Endothelial cell of umbilical vein (primary cell): ENCODE data around the gene ANO1. TPM values are rescaled to one million over a fixed set of nuclear protein-coding genes. Genes with fewer than 3 reads are reported as not detected.

Experiments used
- BruUV-seq: library from RNA; stranded (reverse); fragments of 400-500 nt; replicated peaks from 2 replicates; lab custom pipeline; 2021; lab: Mats Ljungman, UMichigan
- CTCF ChIA-PET: fragments of 300-600, 350-600 bp; sonication (Branson Sonifier 250); formaldehyde crosslinking; loops from one replicate; lab custom pipeline; 2021; ENCODE audit warnings: antibody characterized with exemption, inconsistent platforms; lab: Charles Lee
- POLR2A ChIA-PET: fragments of 300-600, 350-600 bp; sonication (Branson Sonifier 250); formaldehyde crosslinking; loops from one replicate; lab custom pipeline; 2021; ENCODE audit warnings: antibody characterized with exemption, inconsistent platforms; lab: Charles Lee
- DNase-seq: peaks from one replicate; pipeline ENCODE4 v3.0.0-alpha.2; 2011; ENCODE audit warnings: low read depth, low spot score
- FAIRE-seq: peaks from 2 replicates; lab custom pipeline; 2011; peaks lifted over from hg19 to GRCh38; lab: Jason Lieb, UNC
- H2AFZ ChIP-seq: 2 replicates; pipeline ENCODE4 v1.6.0; 2012; ENCODE audit warnings: low read depth, low read length, control low read depth, inconsistent platforms
- H3K27ac ChIP-seq: 2 replicates; pipeline ENCODE4 v1.5.1; 2011; ENCODE audit warnings: low read depth, mild to moderate bottlenecking, control low read depth, low read length, moderate library complexity; ENCODE audit not compliant: insufficient read depth
- H3K27me3 ChIP-seq, 2 experiments: 2 replicates each; pipeline versions ENCODE4 v1.6.0 to v1.6.1; 2011; ENCODE audit warnings: low read length in 2 of 2, mixed read lengths in 1 of 2; ENCODE audit not compliant: control insufficient read depth in 2 of 2, insufficient read depth in 2 of 2
- H3K36me3 ChIP-seq, 2 experiments: 2 replicates in 1 of 2; 3 replicates in 1 of 2; pipeline ENCODE4 v1.5.1; 2011; ENCODE audit warnings: low read length in 2 of 2, mild to moderate bottlenecking in 1 of 2, moderate library complexity in 1 of 2; ENCODE audit not compliant: control insufficient read depth in 2 of 2, insufficient read depth in 2 of 2; ENCODE audit errors: extremely low read depth in 1 of 2
- H3K4me1 ChIP-seq: 3 replicates; pipeline ENCODE4 v1.5.1; 2011; ENCODE audit warnings: mild to moderate bottlenecking, low read length; ENCODE audit not compliant: control insufficient read depth, insufficient read depth; ENCODE audit errors: extremely low read depth
- H3K4me2 ChIP-seq: 2 replicates; pipeline ENCODE4 v1.6.1; 2011; ENCODE audit warnings: low read length, control low read depth, mixed read lengths; ENCODE audit not compliant: insufficient read depth
- H3K4me3 ChIP-seq, 3 experiments: fragments of 200-600 bp in 1 of 3; sonication (generic), shearing (Covaris generic) in 1 of 3; replicated peaks in 1 of 3; 2 replicates each; pipeline ENCODE4 v1.5.1; 2011 to 2016; ENCODE audit warnings: control low read depth in 3 of 3, low read length in 3 of 3, mild to moderate bottlenecking in 2 of 3, inconsistent platforms in 1 of 3, low read depth in 1 of 3, moderate library complexity in 1 of 3; ENCODE audit not compliant: insufficient read depth in 1 of 3
- H3K79me2 ChIP-seq: 2 replicates; pipeline ENCODE4 v1.6.0; 2012; ENCODE audit warnings: low read length, inconsistent platforms; ENCODE audit not compliant: control insufficient read depth, insufficient read depth
- H3K9ac ChIP-seq: replicated peaks from 2 replicates; pipeline ENCODE3; 2011; ENCODE audit warnings: low read length, control low read depth; ENCODE audit not compliant: insufficient read depth; ENCODE audit errors: extremely low read depth
- H3K9me1 ChIP-seq: replicated peaks from 3 replicates; pipeline ENCODE4 v1.6.0; 2011; ENCODE audit warnings: mild to moderate bottlenecking, low read length; ENCODE audit not compliant: control insufficient read depth, insufficient read depth; ENCODE audit errors: extremely low read depth
- H3K9me3 ChIP-seq: replicated peaks from 2 replicates; pipeline ENCODE4 v1.5.1; 2012; ENCODE audit warnings: low read length, inconsistent platforms; ENCODE audit not compliant: control insufficient read depth, insufficient read depth
- H4K20me1 ChIP-seq: replicated peaks from 2 replicates; pipeline ENCODE3; 2011; ENCODE audit warnings: mild to moderate bottlenecking, low read length; ENCODE audit not compliant: control insufficient read depth, insufficient read depth; ENCODE audit errors: extremely low read depth
- FOS ChIP-seq: IDR thresholded peaks from 2 replicates; pipeline ENCODE4 v1.6.1; 2011; ENCODE audit warnings: mild to moderate bottlenecking, low read length, moderate library complexity, borderline replicate concordance; ENCODE audit not compliant: insufficient read depth
- GATA2 ChIP-seq: IDR thresholded peaks from 2 replicates; pipeline ENCODE4 v1.7.0; 2011; ENCODE audit warnings: low read depth, mild to moderate bottlenecking, moderate library complexity, mixed read lengths, low read length; ENCODE audit not compliant: insufficient read length, insufficient read depth
- JUN ChIP-seq: IDR thresholded peaks from 2 replicates; pipeline ENCODE4 v1.6.1; 2011; ENCODE audit warnings: borderline replicate concordance, low read depth; ENCODE audit not compliant: insufficient read length, insufficient read depth
- MAX ChIP-seq: IDR thresholded peaks from 2 replicates; pipeline ENCODE4 v1.6.1; 2011; ENCODE audit not compliant: insufficient read depth, insufficient read length
- MYC ChIP-seq: IDR thresholded peaks from one replicate; pipeline ENCODE4 v1.6.1; 2011; ENCODE audit warnings: mild to moderate bottlenecking, low read depth, low read length
- POLR2A ChIP-seq: IDR thresholded peaks from 2 replicates; pipeline ENCODE4 v1.6.1; 2012; ENCODE audit warnings: low read depth, mild to moderate bottlenecking, control low read depth, low read length
- POLR2AphosphoS5 ChIP-seq: IDR thresholded peaks from 2 replicates; pipeline ENCODE4 v1.6.1; 2012; ENCODE audit warnings: low read depth, mild to moderate bottlenecking, control low read depth, low read length, moderate library complexity; ENCODE audit not compliant: insufficient read depth
- dilution Hi-C: fragments of 300-500 bp; cut with MboI; formaldehyde crosslinking; loops from one replicate; pipeline ENCODE4 v1.15.0; 2019; ENCODE audit warnings: low sequenced_read_pairs; ENCODE audit not compliant: extremely low pct_ligation_motif_present
- intact Hi-C: fragments of 100-400 bp; cut with micrococcal nuclease; formaldehyde crosslinking; loops from one replicate; pipeline ENCODE4 v1.10.0; 2022
- polyA plus RNA-seq, 4 experiments: library from polyadenylated mRNA; depleted of rRNA in 3 of 4; stranded (reverse) in 3 of 4; unstranded in 1 of 4; fragments of >200 nt; gene quantifications; 2 replicates each; pipeline versions ENCODE4 v1.2.1 to v1.2.3, GENCODE V29; 2011 to 2012; ENCODE audit warnings: missing spikeins in 1 of 4
- total RNA-seq: library from RNA; stranded (reverse); gene quantifications from 2 replicates; pipeline ENCODE4 v1.2.3, GENCODE V29; 2021
- TF ChIP-seq, protein P1 (sequence below), 2 donors: IDR thresholded peaks; 1 replicate in 1 of 2; 2 replicates in 1 of 2; pipeline ENCODE4 v1.5.1; 2011; ENCODE audit warnings: low read length in 2 of 2, mild to moderate bottlenecking in 2 of 2, moderate library complexity in 2 of 2, control low read depth in 1 of 2, inconsistent platforms in 1 of 2, low read depth in 1 of 2; ENCODE audit not compliant: insufficient read depth in 1 of 2; ENCODE audit errors: extremely low read depth in 1 of 2

The ANO1 gene
- total and polyA plus RNA-seq, 2 donors (not counting 3 experiments of a cell fraction or from before 2014, with no cell fraction given) = 0.03 to 0.40 TPM

DNA sequence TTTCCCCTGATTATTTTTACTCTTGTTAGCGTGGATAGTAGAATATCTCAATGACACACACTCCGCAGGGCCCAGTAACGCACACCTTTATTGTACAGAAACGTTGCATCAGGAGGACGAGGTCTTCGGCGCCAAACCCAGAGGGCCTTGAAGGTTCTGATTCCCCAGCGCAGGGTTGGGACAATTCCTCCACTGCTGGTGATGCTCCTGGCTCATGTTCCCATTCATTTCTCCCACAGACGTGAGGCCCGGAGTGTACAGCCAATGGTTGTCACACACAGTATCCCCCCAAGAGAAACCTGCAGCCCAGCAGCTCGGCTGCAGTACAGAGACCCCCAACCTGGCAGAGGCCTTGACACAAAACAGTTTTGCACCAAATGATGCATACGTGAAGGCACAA, 6.1 kb upstream of the ANO1 start:
- Histone ChIP-seq H3K9ac (no peak overlapping the region), H2AFZ (no peak overlapping the region), H3K4me1 (peaks cover 17% of the 10 kb centered on the region), H3K4me2 (no peak overlapping the region), H3K4me3 (no peak overlapping the region), H3K79me2 (no peaks in the 10 kb centered on the region), H3K9me1 (no peaks in the 10 kb centered on the region), H3K27me3 (peaks cover 9 to 10% of the 10 kb centered on the region in 2 experiments), H4K20me1 (no peaks in the 10 kb centered on the region), H3K27ac (no peak overlapping the region), H3K36me3 (no peaks in the 10 kb centered on the region), H3K9me3 (no peaks in the 10 kb centered on the region)
- ChIA-PET CTCF (interaction anchor here (0.7 to 2.6 kb wide), 2 partner anchors 120 to 153 kb away, joined by 3 to 14 read pairs; no protein-coding TSS in a partner anchor), POLR2A (no interaction called here)
- TF ChIP-seq MAX (no peak), JUN (no peak), POLR2A (no peak), MYC (no peak), FOS (no peak), POLR2AphosphoS5 (no peak), GATA2 (no peak)
- TF ChIP-seq, protein P1, sequence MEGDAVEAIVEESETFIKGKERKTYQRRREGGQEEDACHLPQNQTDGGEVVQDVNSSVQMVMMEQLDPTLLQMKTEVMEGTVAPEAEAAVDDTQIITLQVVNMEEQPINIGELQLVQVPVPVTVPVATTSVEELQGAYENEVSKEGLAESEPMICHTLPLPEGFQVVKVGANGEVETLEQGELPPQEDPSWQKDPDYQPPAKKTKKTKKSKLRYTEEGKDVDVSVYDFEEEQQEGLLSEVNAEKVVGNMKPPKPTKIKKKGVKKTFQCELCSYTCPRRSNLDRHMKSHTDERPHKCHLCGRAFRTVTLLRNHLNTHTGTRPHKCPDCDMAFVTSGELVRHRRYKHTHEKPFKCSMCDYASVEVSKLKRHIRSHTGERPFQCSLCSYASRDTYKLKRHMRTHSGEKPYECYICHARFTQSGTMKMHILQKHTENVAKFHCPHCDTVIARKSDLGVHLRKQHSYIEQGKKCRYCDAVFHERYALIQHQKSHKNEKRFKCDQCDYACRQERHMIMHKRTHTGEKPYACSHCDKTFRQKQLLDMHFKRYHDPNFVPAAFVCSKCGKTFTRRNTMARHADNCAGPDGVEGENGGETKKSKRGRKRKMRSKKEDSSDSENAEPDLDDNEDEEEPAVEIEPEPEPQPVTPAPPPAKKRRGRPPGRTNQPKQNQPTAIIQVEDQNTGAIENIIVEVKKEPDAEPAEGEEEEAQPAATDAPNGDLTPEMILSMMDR (IDR thresholded peaks at IDR 0.05; ENCODE audit: extremely low read depth in 1 of 2, insufficient read depth in 1 of 2, low read depth in 1 of 2, low read length in 2 of 2) = no peak
- FAIRE-seq (no peak), DNase-seq (no peak)
- dilution Hi-C loops (no loop called here), intact Hi-C loops (loop anchor here (10.0 kb wide), 2 partner anchors 97 to 127 kb away; no protein-coding TSS in a partner anchor)
- BruUV-seq = no TSS peak
